SK-MEL-5 (cell line): ENCODE measurements around the gene TMEM170A. TPM values are rescaled to one million over a fixed set of nuclear protein-coding genes. Genes with fewer than 3 reads are reported as not detected.
"Not testable (repeated sequence)": the region's sequence is repeated elsewhere in the genome, so short reads cannot be mapped to it uniquely, and the experiment has no call there.

ENCODE experiments used
- DNase-seq: peaks from one replicate; pipeline ENCODE4 v3.0.0-alpha.2; 2016; ENCODE audit warnings: low read depth, low spot score
- in situ Hi-C: cut with HindIII; loops from 2 replicates; pipeline ENCODE4 v1.10.0; 2016; ENCODE audit warnings: low sequenced_read_pairs, high pct_unique_total_duplicates, low pct_unique_long_range_greater_than_20kb
- total RNA-seq: library from RNA; depleted of rRNA; stranded (reverse); fragments of >200 nt; shearing (Covaris generic); gene quantifications from 2 replicates; pipeline ENCODE4 v1.2.3, GENCODE V29; 2014

TMEM170A gene
- total RNA-seq, 1 experiment from 2014 or later: 18.1 TPM

DNA sequence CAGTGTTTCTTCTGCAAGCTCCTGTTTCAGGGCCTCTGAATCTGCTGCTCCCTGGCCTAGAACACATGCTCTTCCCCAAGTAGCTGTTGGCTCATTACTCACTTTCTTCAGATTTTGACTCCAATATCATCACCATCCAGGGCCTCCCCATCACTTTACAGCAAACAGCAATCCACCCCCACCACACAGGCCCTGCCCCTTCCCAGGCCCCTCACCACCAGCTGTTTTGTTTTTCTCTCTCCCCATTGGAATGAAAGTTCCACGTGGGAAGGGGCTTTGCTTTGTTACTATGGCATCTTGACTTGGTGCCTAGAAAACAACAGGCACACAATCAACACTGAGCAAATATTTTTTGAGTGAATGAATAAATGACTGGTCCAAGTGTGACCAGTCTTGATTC lies 4.0 kb downstream of the TMEM170A start:
- no peak for DNase-seq
- in situ Hi-C loops: no loop called here

DNA sequence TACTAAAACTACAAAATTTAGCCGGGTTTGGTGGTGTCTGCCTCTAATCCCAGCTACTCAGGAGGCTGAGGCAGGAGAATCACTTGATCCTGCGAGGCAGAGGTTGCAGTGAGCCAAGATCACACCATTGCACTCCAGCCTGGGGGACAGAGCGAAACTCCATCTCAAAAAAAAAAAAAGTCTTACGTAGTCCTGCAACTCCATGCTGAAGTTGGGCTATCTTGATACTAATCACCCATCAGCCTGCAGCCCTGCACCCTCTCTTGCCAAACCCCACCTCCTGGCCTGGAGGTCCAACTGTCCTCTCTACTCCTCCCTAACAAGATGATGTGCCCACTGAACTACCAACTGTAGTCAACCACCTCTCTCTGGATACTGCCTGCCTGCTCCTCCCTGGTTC lies 4.8 kb downstream of the TMEM170A start:
- in situ Hi-C loops: no loop called here

DNA sequence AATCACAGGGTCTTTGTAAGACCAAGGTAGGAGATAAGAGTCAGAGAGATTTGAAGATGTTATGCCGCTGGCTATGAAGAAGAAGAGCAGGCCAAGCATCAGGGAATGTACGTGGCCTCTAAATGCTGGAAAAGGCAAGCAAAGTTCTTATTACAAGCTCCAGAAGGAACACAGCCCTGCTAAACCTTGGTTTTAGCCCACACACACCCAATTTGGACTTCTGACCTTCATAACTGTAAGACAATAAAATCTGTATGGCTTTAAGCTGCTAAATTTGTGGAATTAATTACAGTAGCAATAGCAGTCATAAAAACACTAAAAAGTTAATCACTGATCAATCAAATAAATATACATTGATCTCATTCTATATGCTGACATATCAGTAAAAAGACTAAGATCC lies 6.0 kb downstream of the TMEM170A start:
- no peak for DNase-seq
- in situ Hi-C loops: no loop called here

More for the DNA sequence above, 4.8 kb downstream of the TMEM170A start:
- DNase-seq: no peak

DNA sequence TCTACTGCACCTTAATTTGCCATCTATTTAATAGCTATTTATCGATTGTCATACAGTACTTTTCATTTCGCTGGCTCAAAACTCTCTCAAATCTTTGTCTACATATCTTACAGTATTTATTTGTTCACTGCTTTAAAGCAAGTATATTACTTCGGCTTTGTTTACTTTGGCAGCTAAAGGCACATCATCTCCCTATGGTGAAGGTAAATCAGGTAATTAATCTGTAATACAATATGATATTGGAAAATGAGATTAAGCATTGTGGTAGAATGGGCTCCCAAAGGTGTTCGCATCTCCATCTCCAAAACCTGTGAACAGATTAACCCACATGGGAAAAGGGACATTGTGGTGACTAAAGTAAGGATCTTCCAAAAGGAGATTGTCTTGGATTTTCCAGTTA lies 6.5 kb downstream of the TMEM170A start:
- DNase-seq: no peak
- in situ Hi-C loops: no loop called here

DNA sequence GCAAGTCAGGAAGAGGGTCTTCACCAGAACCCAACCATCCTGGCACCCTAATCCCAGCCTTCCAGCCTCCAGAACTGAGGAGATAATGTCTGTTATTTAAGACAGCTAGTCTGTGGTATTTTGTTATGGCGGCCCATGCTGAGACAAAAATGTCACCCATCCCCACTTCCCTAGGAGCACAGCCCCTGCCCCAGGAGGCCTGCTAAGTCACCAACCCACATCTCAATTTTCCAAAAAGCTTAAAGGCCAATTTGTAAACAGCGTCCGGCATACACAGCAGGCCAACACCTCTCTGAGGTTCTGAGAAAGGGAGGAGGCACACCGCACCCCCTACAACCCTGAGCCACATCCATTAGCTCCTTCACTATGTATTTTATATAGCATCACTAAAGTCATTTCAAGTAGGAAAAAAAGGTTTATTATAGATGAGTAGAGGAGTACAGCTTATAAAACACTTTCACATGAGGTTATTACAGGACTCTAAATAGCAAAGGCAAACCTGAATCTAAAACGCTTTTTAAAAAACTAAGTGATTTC lies 6.9 kb downstream of the TMEM170A start:
- in situ Hi-C loops: no loop called here
- DNase-seq: no peak

DNA sequence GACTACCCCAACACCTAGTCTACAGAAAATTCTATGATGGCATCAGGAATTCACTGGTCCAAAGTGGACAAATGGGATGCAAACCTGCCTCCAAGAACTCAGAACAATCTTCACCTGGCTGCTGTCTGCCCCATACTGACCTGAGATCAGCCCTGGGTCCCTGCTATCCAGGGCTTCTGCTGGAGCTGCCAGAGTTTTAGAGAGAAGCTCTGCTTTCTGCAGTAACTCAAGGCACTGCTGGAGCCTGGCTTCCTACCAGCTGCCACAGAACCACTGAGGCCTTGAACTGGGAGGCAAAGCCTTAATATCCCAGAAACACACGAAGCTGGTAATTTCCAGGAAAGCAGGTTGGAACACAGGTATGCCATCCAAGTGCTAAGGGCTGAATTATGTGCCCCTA lies 7.5 kb downstream of the TMEM170A start:
- DNase-seq: no peak
- in situ Hi-C loops: no loop called here

DNA sequence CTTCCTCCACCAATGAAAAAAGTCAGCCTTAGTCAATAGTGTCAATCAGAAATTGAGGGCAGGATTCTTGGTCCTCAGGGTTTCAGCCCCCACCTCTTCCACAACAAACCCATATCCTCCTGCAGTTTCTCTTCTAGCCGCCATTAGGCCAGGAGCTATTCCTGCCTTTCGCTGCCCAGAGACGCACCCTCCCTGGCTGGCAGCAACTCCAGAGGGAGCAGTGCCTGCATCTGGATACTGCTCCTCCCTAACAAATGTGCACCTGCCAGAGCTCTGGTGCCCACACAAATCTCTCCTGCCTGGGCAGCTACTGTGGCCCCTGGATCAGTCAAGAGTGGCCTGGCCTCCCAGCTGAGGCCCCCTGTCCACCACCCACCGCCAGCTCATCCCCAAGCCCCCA lies 8.0 kb downstream of the TMEM170A start:
- in situ Hi-C loops, DNase-seq: not testable (repeated sequence)

DNA sequence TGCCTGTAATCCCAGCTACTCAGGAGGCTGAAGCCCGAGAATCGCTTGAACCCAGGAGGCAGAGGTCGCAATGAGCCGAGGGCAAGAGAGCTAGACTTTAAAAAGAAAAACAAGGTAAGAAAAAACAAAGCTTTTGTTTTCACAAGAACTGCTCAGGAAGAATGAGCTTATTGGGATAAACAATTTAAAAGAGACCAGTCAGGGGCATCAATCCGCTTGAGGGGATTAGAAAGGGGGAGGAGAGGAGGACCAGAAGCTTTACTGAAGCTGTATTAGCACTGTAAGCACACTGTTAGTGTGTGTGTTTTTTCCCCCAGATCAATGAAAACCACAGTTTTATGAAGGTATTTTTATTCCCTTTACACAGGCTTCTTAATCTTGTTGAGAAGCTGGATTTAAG lies 8.8 kb downstream of the TMEM170A start:
- no peak for DNase-seq

DNA sequence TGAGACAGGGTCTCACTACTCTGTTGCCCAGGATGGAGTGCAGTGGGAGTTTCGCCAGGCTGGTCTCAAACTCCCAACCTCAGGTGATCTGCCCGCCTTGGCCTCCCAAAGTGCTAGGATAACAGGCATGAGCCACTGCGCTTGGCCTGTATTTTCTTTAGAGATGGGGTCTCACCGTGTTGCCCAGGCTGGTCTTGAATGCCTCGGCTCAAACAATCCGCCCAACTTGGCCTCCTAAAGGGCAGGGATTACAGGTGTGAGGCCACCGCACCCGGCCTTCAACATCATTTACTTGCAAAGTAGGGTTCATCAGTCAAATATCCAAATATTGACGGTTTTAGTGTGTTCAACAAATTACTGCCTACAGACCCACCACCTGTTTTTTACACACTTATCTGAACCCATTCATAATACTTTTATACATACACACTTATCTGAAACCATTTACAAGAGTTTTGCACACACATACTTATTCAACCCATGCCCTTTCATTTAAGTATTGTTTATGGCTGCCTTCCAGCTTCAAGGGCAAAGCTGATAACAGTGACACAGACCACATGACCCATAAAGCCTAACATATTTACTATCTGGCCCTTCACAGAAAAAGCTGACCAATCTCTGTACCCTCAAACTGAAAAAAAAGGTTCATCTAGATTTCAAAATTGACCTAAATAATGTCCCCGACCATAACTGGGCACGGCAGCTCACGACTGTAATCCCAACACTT lies 11.9 kb downstream of the TMEM170A start:
- in situ Hi-C loops: no loop called here
- DNase-seq: no peak

More for the DNA sequence above, 8.8 kb downstream of the TMEM170A start:
- in situ Hi-C loops: no loop called here

DNA sequence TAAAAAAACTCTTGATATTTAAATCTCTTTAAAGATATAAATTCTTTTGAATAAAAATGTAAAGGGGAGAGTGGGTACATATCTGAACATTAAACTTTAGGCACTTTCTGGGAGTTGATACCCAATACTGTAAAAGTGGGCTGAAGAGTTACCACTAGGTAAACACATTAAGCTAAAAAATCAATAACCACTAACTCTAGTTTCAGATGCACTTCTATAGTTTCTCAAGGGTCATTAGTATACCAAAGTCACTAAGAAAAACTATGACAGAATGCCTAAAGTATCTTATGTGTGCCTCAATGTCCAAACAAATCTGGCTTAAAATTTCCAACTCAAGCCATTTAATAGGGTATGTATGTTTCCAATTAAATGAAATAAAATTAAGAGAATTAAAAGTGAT lies 18.1 kb downstream of the TMEM170A start:
- in situ Hi-C loops: no loop called here
- DNase-seq: no peak

DNA sequence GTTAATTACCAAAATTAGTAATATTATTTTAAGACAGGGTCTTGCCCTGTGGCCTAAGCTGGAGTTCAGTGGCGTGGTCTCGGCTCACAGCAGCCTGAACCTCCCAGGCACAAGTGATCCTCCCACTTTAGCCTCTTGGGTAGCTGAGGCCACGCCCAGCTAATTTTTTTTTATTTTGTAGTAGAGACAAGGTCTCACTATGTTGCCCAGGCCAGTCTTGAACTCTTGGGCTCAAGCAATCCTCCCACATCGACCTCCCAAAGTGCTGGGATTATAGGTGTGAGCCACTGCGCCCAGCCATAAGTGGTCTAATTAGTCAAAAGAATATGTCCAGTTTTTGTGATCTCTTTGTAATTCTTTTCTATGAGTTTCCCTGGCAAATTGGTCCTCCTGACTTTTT lies 19.2 kb downstream of the TMEM170A start:
- peak; percentile 22 for DNase-seq
- in situ Hi-C loops: no loop called here

DNA sequence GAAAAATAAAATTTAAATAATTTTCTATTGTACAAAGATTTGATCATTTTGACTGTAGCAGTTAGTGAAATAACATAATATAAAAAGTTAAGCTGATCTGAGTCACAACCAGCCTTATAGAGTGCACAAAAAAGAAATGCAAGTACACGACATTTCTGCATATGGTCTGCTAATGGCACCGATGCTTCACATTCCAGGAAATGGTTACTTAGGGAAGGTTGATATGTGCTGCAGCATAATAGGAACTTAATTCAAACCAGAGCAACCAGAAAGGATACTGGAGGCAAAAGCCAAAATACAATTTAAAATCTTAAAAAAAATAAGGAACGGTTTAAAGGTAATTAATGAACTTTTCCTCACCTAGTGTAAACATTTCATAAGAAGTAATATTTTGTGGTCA lies 21.2 kb downstream of the TMEM170A start:
- no peak for DNase-seq
- in situ Hi-C loops: no loop called here

DNA sequence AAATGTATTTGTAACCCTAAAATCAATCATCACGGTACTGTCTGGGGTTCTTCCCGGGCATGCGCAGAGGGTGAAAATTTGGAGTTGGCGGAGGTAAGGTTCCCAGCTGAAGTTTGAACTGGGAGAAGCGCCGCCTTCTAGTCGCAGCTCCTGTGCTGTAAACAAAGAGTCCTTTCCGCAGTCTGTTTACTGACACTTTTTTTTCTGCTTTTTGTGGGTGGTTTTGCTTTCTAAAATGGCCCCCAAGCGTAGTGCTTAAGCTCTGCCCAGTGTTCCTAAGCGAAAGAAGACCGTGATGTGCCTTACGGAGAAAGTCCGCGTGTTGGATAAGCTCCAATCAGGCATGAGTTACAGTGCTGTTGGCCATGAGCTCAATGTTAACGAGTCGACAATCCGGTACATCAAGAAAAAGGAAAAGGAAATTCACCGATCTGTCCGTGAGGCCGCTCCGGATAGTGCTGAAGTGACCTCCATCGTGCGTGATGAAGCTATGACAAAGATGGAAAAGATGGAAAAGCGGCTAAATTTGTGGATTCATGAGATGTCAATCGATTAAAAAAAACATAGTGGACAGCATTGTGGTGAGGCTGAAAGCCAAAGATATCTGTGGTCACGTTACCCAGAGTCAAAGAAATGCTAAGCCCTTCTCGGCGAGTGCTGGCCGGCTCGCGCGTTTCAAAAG lies 30.6 kb downstream of the TMEM170A start:
- peak; percentile 84 for DNase-seq
- in situ Hi-C loops: no loop called here

DNA sequence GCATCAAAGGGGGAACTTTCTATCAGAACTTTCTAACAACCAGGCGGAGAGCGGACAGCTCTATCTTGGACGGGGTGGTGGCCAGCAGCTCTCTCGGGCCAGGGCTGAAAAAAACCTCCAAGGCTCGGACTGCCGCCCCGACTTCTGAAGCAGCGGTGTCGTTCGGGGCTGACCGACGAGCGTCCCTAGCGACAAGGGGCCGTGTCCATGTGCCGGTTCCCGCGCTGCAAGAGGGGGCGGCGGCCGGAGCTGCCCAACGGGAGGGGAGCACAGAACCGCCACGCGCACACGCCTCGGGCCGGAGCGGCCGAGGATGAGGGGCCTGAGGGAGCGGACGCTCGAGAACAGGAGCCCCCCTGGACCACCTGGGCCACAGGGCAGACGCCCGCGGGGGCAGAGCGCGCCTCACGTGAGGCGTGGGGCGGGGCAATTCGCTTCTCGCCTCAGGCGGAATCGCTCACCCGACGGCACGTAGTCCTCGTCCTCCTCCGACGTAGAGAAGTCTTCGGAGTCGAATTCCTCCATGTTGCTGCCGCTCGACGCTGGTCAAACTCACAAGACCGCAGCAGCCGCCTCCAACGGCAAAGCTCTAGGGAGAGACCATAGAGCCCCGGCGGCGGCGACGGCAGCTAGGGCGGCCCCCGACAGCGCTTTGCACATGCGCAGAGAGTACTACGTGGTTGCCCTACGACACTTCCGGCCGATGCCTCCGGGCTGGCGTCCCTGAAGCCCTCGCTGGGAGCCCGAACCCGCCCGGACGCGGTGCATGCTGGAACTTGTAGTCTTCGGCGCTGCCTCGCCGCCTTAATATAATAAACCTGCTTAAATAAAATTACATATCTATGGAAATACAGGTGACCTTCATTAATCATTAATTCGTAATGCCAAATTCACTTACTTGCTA lies 31.4 kb downstream of the TMEM170A start, which contains the start of gene CFDP1:
TSS of gene CFDP1 (minus strand) at position 676 of the 904 bp plus-strand sequence. CDS start at position 525, 151 bp downstream.
- in situ Hi-C loops: no loop called here
- DNase-seq: peak; percentile 94

DNA sequence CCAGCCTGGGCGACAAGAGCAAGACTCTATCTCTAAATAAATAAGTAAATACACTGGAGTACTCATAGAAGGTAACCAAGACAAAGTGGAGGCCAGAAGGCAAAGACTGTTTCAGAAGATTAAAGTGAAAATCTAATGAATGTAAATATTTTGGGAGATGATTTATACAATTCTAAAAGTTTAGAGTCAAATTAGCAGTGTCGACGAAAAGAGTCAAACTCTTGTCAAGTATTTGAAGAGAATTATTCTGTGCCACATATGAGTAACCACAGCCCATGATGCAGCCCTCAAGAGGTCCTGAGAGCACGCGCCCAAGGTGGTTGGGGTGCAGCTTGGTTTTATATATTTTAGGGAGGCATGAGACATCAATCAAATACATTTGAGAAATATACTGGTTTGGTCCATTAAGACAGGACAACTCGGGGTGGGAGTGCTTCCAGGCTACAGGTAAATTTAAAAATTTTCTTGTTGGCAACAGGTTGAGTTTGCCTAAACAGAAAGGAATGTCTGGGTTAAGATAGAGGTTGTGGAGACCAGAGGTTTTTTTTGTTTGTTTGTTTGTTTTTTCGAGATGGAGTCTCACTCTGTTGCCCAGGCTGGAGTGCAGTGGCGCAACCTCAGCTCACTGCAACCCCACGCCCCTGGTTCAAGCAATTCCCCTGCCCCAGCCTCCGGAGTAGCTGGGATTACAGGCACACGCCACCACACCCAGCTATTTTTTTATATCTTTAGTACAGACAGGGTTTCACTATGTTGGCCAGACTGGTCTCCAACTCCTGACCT lies 34.7 kb downstream of the TMEM170A start:
- no peak for DNase-seq
- in situ Hi-C loops: no loop called here

DNA sequence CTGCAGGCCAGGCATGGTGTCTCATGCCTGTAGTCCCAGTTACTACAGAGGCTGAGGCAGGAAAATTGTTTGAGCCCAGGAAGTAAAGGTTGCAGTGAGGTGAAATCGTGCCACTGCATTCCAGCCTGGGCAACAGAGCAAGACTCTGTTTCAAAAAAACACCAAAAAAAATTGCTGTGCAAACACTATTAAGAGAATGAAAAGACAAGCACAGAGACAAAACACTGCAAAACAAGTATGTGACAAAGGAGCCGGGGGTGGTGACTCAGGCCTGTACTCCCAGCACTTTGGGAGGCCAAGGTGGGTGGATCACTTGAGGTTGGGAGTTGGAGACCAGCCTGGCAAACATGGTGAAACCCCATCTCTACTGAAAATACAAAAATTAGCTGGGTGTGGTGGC lies 38.0 kb downstream of the TMEM170A start:
- in situ Hi-C loops, DNase-seq: not testable (repeated sequence)

DNA sequence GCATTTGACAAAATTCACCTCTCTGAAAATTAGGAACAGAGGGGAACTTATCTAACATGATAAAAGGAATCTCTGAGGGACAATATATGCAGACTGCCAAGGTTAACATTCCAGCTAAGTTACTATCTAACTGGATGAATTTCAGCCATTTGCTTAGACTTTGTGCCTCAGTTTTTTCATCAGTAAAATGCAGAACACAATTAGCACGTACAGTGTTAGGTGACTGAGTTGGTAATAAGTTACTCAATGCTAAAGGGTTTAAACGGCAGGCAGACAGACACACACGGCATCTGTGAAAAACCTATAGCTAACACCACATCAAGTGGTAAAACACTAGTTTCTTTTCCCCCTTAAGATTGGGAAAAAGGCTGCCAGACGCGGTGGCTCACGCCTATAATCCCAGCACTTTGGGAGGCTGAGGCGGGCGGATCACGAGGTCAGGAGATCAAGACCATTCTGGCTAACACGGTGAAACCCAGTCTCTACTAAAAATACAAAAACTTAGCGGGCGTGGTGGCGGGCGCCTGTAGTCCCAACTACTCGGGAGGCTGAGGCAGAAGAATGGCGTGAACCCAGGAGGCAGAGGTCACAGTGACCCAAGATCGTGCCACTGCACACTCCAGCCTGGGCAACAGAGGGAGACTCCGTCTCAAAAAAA lies 40.3 kb downstream of the TMEM170A start:
- DNase-seq: not testable (repeated sequence)

More for the DNA sequence above, 40.3 kb downstream of the TMEM170A start:
- in situ Hi-C loops: not testable (repeated sequence)
